ENCODE data around the gene TCEAL4. TPM values are rescaled to one million over a fixed set of nuclear protein-coding genes. Genes with fewer than 3 reads are reported as not detected.

TCEAL4 gene
- total RNA-seq, result 32.7 and 41.2 TPM in 2 replicates

GRCh38 chrX:103585411-103586313 lies at the start of gene TCEAL4:
TCEAL4 (plus strand) TSS chrX:103585515; CDS start chrX:103586676, 1,161 bp downstream.

GRCh38 chrX:103607364-103608305 lies 22.3 kb downstream of the TCEAL4 start, which contains the start of gene TCEAL3:
TCEAL3 (plus strand) TSS chrX:103607963; CDS start chrX:103609065, 1,102 bp downstream.

GRCh38 chrX:103628386-103629317 lies 43.3 kb downstream of the TCEAL4 start, which contains the start of gene TCEAL1:
TCEAL1 (plus strand) TSS chrX:103628975; CDS start chrX:103629917, 942 bp downstream.

Other genes starting within 250 kb of the TCEAL4 start
- 61.4 and 90.8 TPM in 2 replicates for gene TCEAL9, start 229.0 kb upstream of the TCEAL4 start, total RNA-seq
- gene BEX3, start 209.0 kb upstream of the TCEAL4 start, total RNA-seq, result 177 and 284 TPM in 2 replicates
- 0.13 TPM in 1 of 2 replicates, not detected in the other for gene RAB40A, start 66.0 kb upstream of the TCEAL4 start, total RNA-seq
- gene TCEAL3, start 22.4 kb downstream of the TCEAL4 start, total RNA-seq, result 8.3 and 8.5 TPM in 2 replicates
- gene TCEAL1, start 43.5 kb downstream of the TCEAL4 start, total RNA-seq, result 15.1 and 16.0 TPM in 2 replicates
- 289 and 375 TPM in 2 replicates for gene MORF4L2, start 101.2 kb downstream of the TCEAL4 start, total RNA-seq
- not detected in 2 replicates for gene TMEM31, start 125.4 kb downstream of the TCEAL4 start, total RNA-seq
- gene PLP1, start 191.3 kb downstream of the TCEAL4 start, total RNA-seq, result 0.25 TPM in 1 of 2 replicates, not detected in the other
- 0.32 and 1.1 TPM in 2 replicates for gene RAB9B, start 246.7 kb downstream of the TCEAL4 start, total RNA-seq

Data from bladder microvascular endothelial cell (primary cell).